Cardiac muscle cell (in vitro differentiated cells and primary cell): ENCODE results near the gene RETREG1. TPM values are rescaled to one million over a fixed set of nuclear protein-coding genes. Genes with fewer than 3 reads are reported as not detected.

Experiments
- DNase-seq, 2 donors: peaks; one replicate each; pipeline versions ENCODE4 v3.0.0 to v3.0.0-alpha.2; 2010 to 2017; ENCODE audit warnings: low read depth in 1 of 2, low spot score in 1 of 2
- H3K27ac ChIP-seq: fragments of 200-600 bp; sonication (generic); 2 replicates; pipeline ENCODE4 v1.5.1; 2016
- H3K27me3 ChIP-seq: fragments of 200-600 bp; sonication (generic); 2 replicates; pipeline ENCODE4 v1.6.0; 2016; ENCODE audit warnings: control low read depth
- H3K36me3 ChIP-seq: fragments of 200-600 bp; sonication (generic); 2 replicates; pipeline ENCODE4 v1.5.1; 2016; ENCODE audit warnings: control low read depth
- H3K4me1 ChIP-seq: fragments of 200-600 bp; sonication (generic); 2 replicates; pipeline ENCODE4 v1.8.1; 2017; ENCODE audit warnings: low read depth, mild to moderate bottlenecking, mixed run types
- H3K4me3 ChIP-seq: fragments of 200-600 bp; sonication (generic); 2 replicates; pipeline ENCODE4 v1.5.1; 2016; ENCODE audit warnings: mild to moderate bottlenecking
- H3K9me3 ChIP-seq: fragments of 200-600 bp; sonication (generic); 2 replicates; pipeline ENCODE4 v1.5.1; 2017; ENCODE audit warnings: low read depth, mild to moderate bottlenecking, control low read depth
- CTCF ChIP-seq: IDR thresholded peaks from 2 replicates; pipeline ENCODE4 v1.5.1; 2012; ENCODE audit warnings: low read depth, mild to moderate bottlenecking, low read length
- polyA plus RNA-seq: library from polyadenylated mRNA; unstranded; fragments of >200 nt; fragmentation: Nextera tagmentation; extraction: Ambion mirVana; gene quantifications from 2 replicates; pipeline ENCODE4 v1.2.1, GENCODE V29; 2016
- total RNA-seq: library from RNA; depleted of rRNA; stranded (reverse); fragments of >200 nt; gene quantifications from 2 replicates; pipeline ENCODE4 v1.2.3, GENCODE V29; 2016

RETREG1 gene
- total and polyA plus RNA-seq, 2 experiments from 2014 or later, result 14.0 to 39.2 TPM

DNA sequence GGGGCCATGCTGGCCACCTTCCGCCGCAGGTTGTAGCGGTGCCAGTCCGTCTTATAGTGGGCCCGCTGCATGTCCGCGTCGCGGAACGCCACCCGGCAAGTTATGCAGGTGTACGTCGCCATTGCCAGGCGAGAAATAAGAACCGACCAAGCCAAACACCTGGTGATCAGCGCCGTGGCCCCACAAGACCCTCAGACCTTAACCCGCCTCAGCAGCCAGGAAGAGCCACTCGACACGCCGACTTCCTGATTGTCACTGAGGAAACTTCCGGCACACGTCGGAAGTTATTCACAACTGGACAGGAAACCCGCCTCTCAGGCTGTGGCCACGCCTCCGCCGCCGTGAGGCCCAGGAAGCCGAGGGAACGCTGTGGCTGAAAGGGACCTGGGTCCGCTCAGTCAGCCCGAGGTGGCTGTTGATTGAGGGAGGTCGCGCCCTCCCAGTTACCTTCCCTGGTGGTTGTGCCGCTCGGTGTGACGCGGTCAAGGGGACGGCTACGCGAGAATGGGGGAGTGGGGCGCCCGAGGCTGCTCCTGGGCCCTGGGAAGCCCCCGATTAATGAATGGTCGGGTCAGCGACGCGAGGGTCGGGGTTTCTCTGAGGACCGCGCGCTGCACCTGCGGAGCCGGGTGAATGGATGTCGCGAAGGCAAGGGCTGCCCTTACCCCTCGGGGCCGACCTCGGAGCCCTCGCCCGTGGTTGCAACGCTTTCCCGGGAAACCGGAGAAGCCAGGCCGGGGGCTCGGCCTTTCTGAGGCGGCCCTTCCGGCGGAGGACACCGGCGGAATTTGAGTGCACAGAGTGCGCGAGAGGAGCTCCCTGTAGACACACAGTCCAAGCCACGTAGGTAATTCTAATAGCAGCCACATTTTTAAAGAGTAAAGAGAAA is 151.0 kb downstream of the RETREG1 start, which contains the start of gene ZNF622:
TSS of gene ZNF622 (minus strand) at position 257 of the 889 bp plus-strand sequence. CDS start at position 122, 135 bp downstream.
- peak within 1 kb of the TSS; percentile 93 for H3K27ac ChIP-seq
- no peak for TF ChIP-seq CTCF
- no peaks in the 10 kb centered on the region for H3K27me3 ChIP-seq
- H3K4me3 ChIP-seq, result peak within 1 kb of the TSS; percentile 93
- DNase-seq, result peak; percentile 91 to 95
- peaks cover 44% of the 10 kb centered on the region for H3K4me1 ChIP-seq
- no peaks in the 10 kb centered on the region for H3K9me3 ChIP-seq
- H3K36me3 ChIP-seq, result peaks cover 23% of the 10 kb centered on the region

DNA sequence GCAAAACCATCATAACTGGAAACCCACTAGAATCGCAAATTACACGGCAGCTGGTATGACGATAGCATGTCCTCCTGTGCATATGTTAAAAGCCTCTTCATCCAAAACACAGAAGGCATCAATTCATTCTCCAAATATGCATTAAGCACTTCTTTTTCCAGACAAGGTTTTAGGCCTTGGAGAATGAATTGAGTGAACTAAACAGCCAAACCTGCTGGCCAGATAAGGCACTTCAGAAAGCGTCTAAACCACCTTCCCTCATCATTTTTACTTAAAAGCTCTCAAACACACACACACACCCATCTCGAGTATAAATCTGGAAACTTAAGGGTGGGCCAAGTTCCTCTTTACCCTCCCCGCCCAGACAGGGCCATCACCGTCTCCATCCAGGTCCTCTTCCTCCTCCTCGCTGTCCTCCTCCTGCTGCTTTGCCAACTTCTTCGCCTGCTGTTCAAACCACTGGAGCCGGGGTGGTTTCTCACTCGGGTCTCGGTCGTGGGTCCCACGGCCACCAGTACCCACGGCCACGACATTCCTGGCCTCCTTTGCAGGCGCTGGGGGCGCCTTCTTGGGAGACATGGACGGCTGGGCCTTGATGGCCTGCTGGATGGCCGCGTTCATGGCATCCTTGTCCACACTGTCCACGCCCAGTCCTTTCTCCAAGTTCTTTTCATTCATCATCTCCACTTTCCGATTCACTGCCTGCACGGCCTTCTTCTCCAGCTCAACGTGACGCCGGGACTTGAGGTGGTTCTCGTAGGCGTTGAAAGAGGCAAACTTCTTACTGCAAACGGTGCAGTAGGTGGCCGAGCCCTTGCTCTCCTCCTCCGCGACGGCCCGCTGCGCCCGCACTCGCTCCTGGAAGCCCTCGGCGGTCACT is 151.9 kb downstream of the RETREG1 start:
- Histone ChIP-seq H3K27me3 (no peaks in the 10 kb centered on the region), H3K36me3 (peaks cover 27% of the 10 kb centered on the region), H3K4me3 (peak overlapping the region; percentile 93), H3K9me3 (no peaks in the 10 kb centered on the region), H3K4me1 (peaks cover 38% of the 10 kb centered on the region), H3K27ac (peak overlapping the region; percentile 93)
- no peak for TF ChIP-seq CTCF
- DNase-seq, result no peak

- TF ChIP-seq CTCF, result no peak
- DNase-seq, result no peak
- Histone ChIP-seq H3K9me3 (no peaks in the 10 kb centered on the region), H3K4me1 (peaks cover 35% of the 10 kb centered on the region), H3K27me3 (no peaks in the 10 kb centered on the region), H3K36me3 (peaks cover 31% of the 10 kb centered on the region), H3K4me3 (peak overlapping the region; percentile 93), H3K27ac (no peak overlapping the region)
Measured at GRCh38 chr5:16464231-16464630, 152.6 kb downstream of the RETREG1 start.

GRCh38 chr5:16461782-16462181 is 155.0 kb downstream of the RETREG1 start:
- Histone ChIP-seq H3K9me3 (no peaks in the 10 kb centered on the region), H3K27me3 (no peaks in the 10 kb centered on the region), H3K4me3 (no peak overlapping the region), H3K4me1 (peaks cover 14% of the 10 kb centered on the region), H3K36me3 (peaks cover 50% of the 10 kb centered on the region), H3K27ac (no peak overlapping the region)
- peak in 1 of 2 donors; percentile 89 for DNase-seq
- TF ChIP-seq CTCF, result no peak

DNA sequence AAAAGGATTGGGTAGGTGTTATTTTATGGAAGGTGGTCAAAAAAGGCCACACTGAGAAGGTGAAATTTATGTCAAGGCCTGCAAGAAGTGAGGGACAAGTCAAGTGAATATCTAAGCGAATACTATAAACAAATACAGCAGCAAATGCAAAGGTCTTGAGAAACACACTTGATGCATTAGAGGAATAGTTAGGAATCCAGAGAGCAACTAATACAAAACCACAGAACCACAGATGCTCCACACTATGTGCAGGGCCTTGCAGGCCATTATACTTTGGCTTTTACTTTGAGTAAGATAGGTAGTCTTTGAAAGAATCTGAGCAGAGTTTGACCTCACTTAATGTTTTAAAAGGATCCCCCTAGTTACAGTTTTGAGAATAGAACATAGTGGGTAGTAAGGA is 155.8 kb downstream of the RETREG1 start:
- Histone ChIP-seq H3K4me3 (no peak overlapping the region), H3K27me3 (no peaks in the 10 kb centered on the region), H3K36me3 (peaks cover 50% of the 10 kb centered on the region)

More for the DNA sequence above, 155.8 kb downstream of the RETREG1 start:
- Histone ChIP-seq H3K4me1 (peaks cover 10% of the 10 kb centered on the region), H3K9me3 (no peaks in the 10 kb centered on the region), H3K27ac (no peak overlapping the region)
- TF ChIP-seq CTCF, result no peak
- DNase-seq, result peak in 1 of 2 donors; percentile 27
